WTC11 (cell line): ENCODE results near the gene UBL5. TPM values are rescaled to one million over a fixed set of nuclear protein-coding genes. Genes with fewer than 3 reads are reported as not detected.

Experiments used
- ATAC-seq: fragments of 200-7000 bp; cut with Tn5 transposase; 2 replicates; pipeline ENCODE4 v1.10.0; 2021; ENCODE audit warnings: mild to moderate bottlenecking, moderate library complexity
- CTCF ChIA-PET: fragments of 300-600 bp; sonication (Branson Sonifier 250); formaldehyde crosslinking; loops from one replicate; lab custom pipeline; 2021; ENCODE audit warnings: antibody characterized with exemption; lab: Charles Lee
- POLR2A ChIA-PET: fragments of 350-600 bp; sonication (Branson Sonifier 250); formaldehyde crosslinking; loops from one replicate; lab custom pipeline; 2021; ENCODE audit warnings: antibody characterized with exemption; lab: Charles Lee
- DNase-seq: peaks from one replicate; pipeline ENCODE4 v3.0.0; 2021; ENCODE audit warnings: low spot score
- H3K27ac Mint-ChIP-seq: 2 replicates; pipeline ENCODE4 v1.8.0; 2021; ENCODE audit warnings: mixed read lengths
- H3K27me3 Mint-ChIP-seq: 2 replicates; pipeline ENCODE4 v1.8.0; 2021; ENCODE audit warnings: low read depth, mild to moderate bottlenecking, moderate library complexity, mixed read lengths
- H3K36me3 Mint-ChIP-seq: 2 replicates; pipeline ENCODE4 v1.8.0; 2021; ENCODE audit warnings: mixed read lengths
- H3K4me1 Mint-ChIP-seq: 2 replicates; pipeline ENCODE4 v1.8.0; 2022; ENCODE audit warnings: mixed read lengths
- H3K4me3 Mint-ChIP-seq: 2 replicates; pipeline ENCODE4 v1.8.0; 2021; ENCODE audit warnings: mild to moderate bottlenecking, moderate library complexity, mixed read lengths
- H3K9me3 Mint-ChIP-seq: 2 replicates; pipeline ENCODE4 v1.8.0; 2021; ENCODE audit warnings: mixed read lengths
- AFF4 ChIP-seq: sonication (generic); formaldehyde crosslinking; IDR thresholded peaks from 2 replicates; pipeline ENCODE4 v1.8.1; 2023; ENCODE audit warnings: mild to moderate bottlenecking, missing genetic modification reagents, borderline replicate concordance
- ATF2 ChIP-seq: sonication (generic); formaldehyde crosslinking; IDR thresholded peaks from 2 replicates; pipeline ENCODE4 v1.8.1; 2022; ENCODE audit warnings: low read depth, missing genetic modification reagents, borderline replicate concordance
- ATF6 ChIP-seq: sonication (generic); formaldehyde crosslinking; IDR thresholded peaks from 2 replicates; pipeline ENCODE4 v1.8.1; 2023; ENCODE audit warnings: mild to moderate bottlenecking, missing genetic modification reagents
- CREM ChIP-seq: sonication (generic); formaldehyde crosslinking; IDR thresholded peaks from 2 replicates; pipeline ENCODE4 v1.8.1; 2022; ENCODE audit warnings: mild to moderate bottlenecking, missing genetic modification reagents, moderate library complexity
- E2F1 ChIP-seq: sonication (generic); formaldehyde crosslinking; IDR thresholded peaks from 2 replicates; pipeline ENCODE4 v1.8.0; 2022; ENCODE audit warnings: mild to moderate bottlenecking, missing genetic modification reagents
- ESRRA ChIP-seq: sonication (generic); formaldehyde crosslinking; IDR thresholded peaks from 2 replicates; pipeline ENCODE4 v1.8.1; 2022; ENCODE audit warnings: mild to moderate bottlenecking, missing genetic modification reagents, borderline replicate concordance
- FOXJ3 ChIP-seq: sonication (generic); formaldehyde crosslinking; IDR thresholded peaks from 2 replicates; pipeline ENCODE4 v1.9.0; 2021; ENCODE audit warnings: missing genetic modification reagents, mild to moderate bottlenecking, borderline replicate concordance
- FOXP4 ChIP-seq: sonication (generic); formaldehyde crosslinking; IDR thresholded peaks from 2 replicates; pipeline ENCODE4 v1.8.0; 2022; ENCODE audit warnings: mild to moderate bottlenecking, missing genetic modification reagents
- GABPB1 ChIP-seq: sonication (generic); formaldehyde crosslinking; IDR thresholded peaks from 2 replicates; pipeline ENCODE4 v1.8.1; 2023; ENCODE audit warnings: mild to moderate bottlenecking, missing genetic modification reagents
- NFATC4 ChIP-seq: fragments of 250-450 bp; sonication (Bioruptor Pico); IDR thresholded peaks from 2 replicates; pipeline ENCODE4 v1.9.0; 2021; ENCODE audit warnings: mild to moderate bottlenecking
- NR1H2 ChIP-seq: sonication (generic); formaldehyde crosslinking; IDR thresholded peaks from 2 replicates; pipeline ENCODE4 v1.9.0; 2021; ENCODE audit warnings: mild to moderate bottlenecking, moderate library complexity, missing genetic modification reagents
- OVOL2 ChIP-seq: fragments of 250-450 bp; sonication (Bioruptor Pico); IDR thresholded peaks from 2 replicates; pipeline ENCODE4 v1.9.0; 2021; ENCODE audit warnings: mild to moderate bottlenecking, borderline replicate concordance
- RORB ChIP-seq: fragments of 250-450 bp; sonication (Bioruptor Pico); IDR thresholded peaks from 2 replicates; pipeline ENCODE4 v1.9.0; 2021; ENCODE audit warnings: mild to moderate bottlenecking
- SP1 ChIP-seq: sonication (generic); formaldehyde crosslinking; conservative IDR thresholded peaks from 2 replicates; pipeline ENCODE4 v1.8.1; 2022; ENCODE audit warnings: missing genetic modification reagents
- TCF7 ChIP-seq: sonication (generic); formaldehyde crosslinking; IDR thresholded peaks from 2 replicates; pipeline ENCODE4 v1.8.0; 2022; ENCODE audit warnings: mild to moderate bottlenecking, low read depth, missing genetic modification reagents, moderate library complexity
- TP53 ChIP-seq: sonication (generic); formaldehyde crosslinking; IDR thresholded peaks from 2 replicates; pipeline ENCODE4 v1.8.1; 2023; ENCODE audit warnings: mild to moderate bottlenecking, missing genetic modification reagents
- USF1 ChIP-seq: sonication (generic); formaldehyde crosslinking; IDR thresholded peaks from 2 replicates; pipeline ENCODE4 v1.8.0; 2022; ENCODE audit warnings: mild to moderate bottlenecking, missing genetic modification reagents
- ZBTB43 ChIP-seq: sonication (generic); formaldehyde crosslinking; IDR thresholded peaks from 2 replicates; pipeline ENCODE4 v1.8.1; 2023; ENCODE audit warnings: mild to moderate bottlenecking, missing genetic modification reagents
- ZNF138 ChIP-seq: sonication (generic); formaldehyde crosslinking; conservative IDR thresholded peaks from 2 replicates; pipeline ENCODE4 v1.8.1; 2022; ENCODE audit warnings: mild to moderate bottlenecking, moderate library complexity, missing genetic modification reagents
- ZNF219 ChIP-seq: sonication (generic); formaldehyde crosslinking; IDR thresholded peaks from 2 replicates; pipeline ENCODE4 v1.8.0; 2023; ENCODE audit warnings: missing genetic modification reagents, mild to moderate bottlenecking, borderline replicate concordance
- ZNF396 ChIP-seq: fragments of 250-450 bp; sonication (Bioruptor Pico); IDR thresholded peaks from 2 replicates; pipeline ENCODE4 v1.8.0; 2021; ENCODE audit warnings: mild to moderate bottlenecking, moderate library complexity, borderline replicate concordance
- ZNF423 ChIP-seq: fragments of 250-450 bp; sonication (Bioruptor Pico); IDR thresholded peaks from 2 replicates; pipeline ENCODE4 v2.1.2; 2022; ENCODE audit warnings: mild to moderate bottlenecking, moderate library complexity
- total RNA-seq: library from RNA; stranded (reverse); gene quantifications from 3 replicates; pipeline ENCODE4 v1.2.3, GENCODE V29; 2021

The UBL5 gene
- total RNA-seq, 1 experiment from 2014 or later, result 402 TPM

- TF ChIP-seq AFF4 (CRISPR knock-in tag), result no peak
- no peak for TF ChIP-seq ZNF423 (CRISPR knock-in tag)
Measured at GRCh38 chr19:9857076-9857721, 29.5 kb downstream of the UBL5 start (continued).

GRCh38 chr19:9857920-9858746 lies 30.4 kb downstream of the UBL5 start:
- Mint-ChIP-seq H3K36me3 (peaks cover 36% of the 10 kb centered on the region), H3K27me3 (no peaks in the 10 kb centered on the region), H3K4me3 (no peak overlapping the region), H3K9me3 (no peaks in the 10 kb centered on the region), H3K27ac (no peak overlapping the region), H3K4me1 (peaks cover 6% of the 10 kb centered on the region)
- ChIA-PET POLR2A (no interaction called here), CTCF (interaction anchor here (0.6 kb wide), 1 partner anchor 15 kb away, joined by 3 read pairs; no protein-coding TSS in a partner anchor)
- TF ChIP-seq ZNF138 (CRISPR knock-in tag), result no peak
- no peak for TF ChIP-seq FOXJ3 (CRISPR knock-in tag)
- TF ChIP-seq TCF7 (CRISPR knock-in tag), result no peak
- TF ChIP-seq GABPB1 (CRISPR knock-in tag), result no peak
- no peak for TF ChIP-seq ESRRA (CRISPR knock-in tag)
- no peak for TF ChIP-seq FOXP4 (CRISPR knock-in tag)
- no peak for TF ChIP-seq SP1 (CRISPR knock-in tag)
- no peak for TF ChIP-seq USF1 (CRISPR knock-in tag)
- TF ChIP-seq ATF6, result no peak
- TF ChIP-seq ZBTB43 (CRISPR knock-in tag), result no peak
- TF ChIP-seq CREM (CRISPR knock-in tag), result no peak
- TF ChIP-seq ZNF219 (CRISPR knock-in tag), result no peak
- no peak for TF ChIP-seq NR1H2 (CRISPR knock-in tag)
- TF ChIP-seq ATF2, result no peak
- no peak for TF ChIP-seq NFATC4 (CRISPR knock-in tag)
- TF ChIP-seq E2F1 (CRISPR knock-in tag), result no peak
- no peak for TF ChIP-seq TP53 (CRISPR knock-in tag)
- no peak for TF ChIP-seq OVOL2 (CRISPR knock-in tag)
- no peak for TF ChIP-seq ZNF396 (CRISPR knock-in tag)
- no peak for TF ChIP-seq RORB (CRISPR knock-in tag)
- ATAC-seq (no peak), DNase-seq (no peak)
